Gastroesophageal sphincter (tissue), 4 donors: ENCODE data around the gene CDK14. TPM values are rescaled to one million over a fixed set of nuclear protein-coding genes. Genes with fewer than 3 reads are reported as not detected.
"Not testable (repeated sequence)": the region's sequence is repeated elsewhere in the genome, so short reads cannot be mapped to it uniquely, and the experiment has no call there.

Experiments
- ATAC-seq: fragments of 150-250 bp; one replicate; pipeline ENCODE4 v1.9.1; 2016; ENCODE audit warnings: mild to moderate bottlenecking, moderate library complexity
- H3K27ac ChIP-seq, 4 donors: fragments of 200-600 bp; sonication (generic) in 3 of 4; 1 replicate in 3 of 4; 2 replicates in 1 of 4; pipeline ENCODE4 v1.5.1; 2016 to 2019
- H3K27me3 ChIP-seq: fragments of 200-600 bp; sonication (generic); one replicate; pipeline ENCODE4 v1.5.1; 2019
- H3K36me3 ChIP-seq, 2 donors: fragments of 200-600 bp; sonication (generic); one replicate each; pipeline ENCODE4 v1.5.1; 2019; ENCODE audit warnings: control low read depth in 1 of 2
- H3K4me1 ChIP-seq, 3 donors: fragments of 200-600 bp; sonication (generic); 1 replicate in 2 of 3; 2 replicates in 1 of 3; pipeline ENCODE4 v1.5.1; 2016 to 2019; ENCODE audit warnings: control low read depth in 2 of 3
- H3K4me3 ChIP-seq, 2 donors: fragments of 200-600 bp; sonication (generic); one replicate each; pipeline ENCODE4 v1.5.1; 2019; ENCODE audit warnings: mild to moderate bottlenecking in 1 of 2, moderate library complexity in 1 of 2
- H3K9me3 ChIP-seq, 3 donors: fragments of 200-600 bp; sonication (generic); one replicate each; pipeline ENCODE4 v1.5.1; 2017 to 2019; ENCODE audit warnings: control low read depth in 2 of 3
- EP300 ChIP-seq: sonication (generic); formaldehyde crosslinking; IDR thresholded peaks from one replicate; pipeline ENCODE4 v1.6.1; 2017; ENCODE audit warnings: antibody characterized with exemption, mild to moderate bottlenecking
- POLR2A ChIP-seq, 2 donors: fragments of 450-650 bp; IDR thresholded peaks; one replicate each; pipeline ENCODE4 v1.6.1; 2017; ENCODE audit warnings: antibody characterized with exemption in 2 of 2, mild to moderate bottlenecking in 2 of 2, moderate library complexity in 1 of 2
- POLR2AphosphoS5 ChIP-seq: sonication (generic); formaldehyde crosslinking; IDR thresholded peaks from one replicate; pipeline ENCODE4 v1.6.1; 2017; ENCODE audit warnings: antibody characterized with exemption
- WGBS, 2 donors: methylation state at CpG; one replicate each; pipeline ENCODE4 v1.1.5; 2018; ENCODE audit warnings: low coverage in 1 of 2; 5-methylcytosine and 5-hydroxymethylcytosine counted together
- total RNA-seq, 4 donors: library from RNA; depleted of rRNA; stranded (reverse); fragments of >200 nt; gene quantifications; one replicate each; pipeline ENCODE4 v1.1.0, GENCODE V29; 2016
- TF ChIP-seq, protein P1 (sequence below), 4 experiments: fragments of 200-600 bp in 2 of 4; fragments of 450-650 bp in 2 of 4; sonication (generic) in 1 of 4; IDR thresholded peaks; one replicate each; pipeline ENCODE4 v1.5.1; 2017 to 2019; ENCODE audit warnings: antibody characterized with exemption in 4 of 4, mild to moderate bottlenecking in 2 of 4, moderate library complexity in 2 of 4

CDK14 gene
- total RNA-seq, 4 donors from 2014 or later = 14.8 to 28.7 (median 18.4) TPM

- TF ChIP-seq EP300 = no peak
- TF ChIP-seq, protein P1, sequence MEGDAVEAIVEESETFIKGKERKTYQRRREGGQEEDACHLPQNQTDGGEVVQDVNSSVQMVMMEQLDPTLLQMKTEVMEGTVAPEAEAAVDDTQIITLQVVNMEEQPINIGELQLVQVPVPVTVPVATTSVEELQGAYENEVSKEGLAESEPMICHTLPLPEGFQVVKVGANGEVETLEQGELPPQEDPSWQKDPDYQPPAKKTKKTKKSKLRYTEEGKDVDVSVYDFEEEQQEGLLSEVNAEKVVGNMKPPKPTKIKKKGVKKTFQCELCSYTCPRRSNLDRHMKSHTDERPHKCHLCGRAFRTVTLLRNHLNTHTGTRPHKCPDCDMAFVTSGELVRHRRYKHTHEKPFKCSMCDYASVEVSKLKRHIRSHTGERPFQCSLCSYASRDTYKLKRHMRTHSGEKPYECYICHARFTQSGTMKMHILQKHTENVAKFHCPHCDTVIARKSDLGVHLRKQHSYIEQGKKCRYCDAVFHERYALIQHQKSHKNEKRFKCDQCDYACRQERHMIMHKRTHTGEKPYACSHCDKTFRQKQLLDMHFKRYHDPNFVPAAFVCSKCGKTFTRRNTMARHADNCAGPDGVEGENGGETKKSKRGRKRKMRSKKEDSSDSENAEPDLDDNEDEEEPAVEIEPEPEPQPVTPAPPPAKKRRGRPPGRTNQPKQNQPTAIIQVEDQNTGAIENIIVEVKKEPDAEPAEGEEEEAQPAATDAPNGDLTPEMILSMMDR (IDR thresholded peaks at IDR 0.05) = no peak
- no peak for TF ChIP-seq POLR2AphosphoS5
- TF ChIP-seq POLR2A (IDR thresholded peaks at IDR 0.05) = no peak
- no peak for ATAC-seq
- H3K27me3 ChIP-seq = no peaks in the 10 kb centered on the region
- no peaks in the 10 kb centered on the region for H3K36me3 ChIP-seq
- H3K4me1 ChIP-seq = no peaks in the 10 kb centered on the region
- no peak overlapping the region for H3K4me3 ChIP-seq
- H3K9me3 ChIP-seq = peaks cover 0 to 10% (median 2%) of the 10 kb centered on the region in 3 donors
- no peak overlapping the region for H3K27ac ChIP-seq
- WGBS, 2 donors = 100% methylated on average over 1 of the region's 1 CpG
These were observed 196.2 kb downstream of the CDK14 start for GRCh38 chr7:90792301-90792700.

DNA sequence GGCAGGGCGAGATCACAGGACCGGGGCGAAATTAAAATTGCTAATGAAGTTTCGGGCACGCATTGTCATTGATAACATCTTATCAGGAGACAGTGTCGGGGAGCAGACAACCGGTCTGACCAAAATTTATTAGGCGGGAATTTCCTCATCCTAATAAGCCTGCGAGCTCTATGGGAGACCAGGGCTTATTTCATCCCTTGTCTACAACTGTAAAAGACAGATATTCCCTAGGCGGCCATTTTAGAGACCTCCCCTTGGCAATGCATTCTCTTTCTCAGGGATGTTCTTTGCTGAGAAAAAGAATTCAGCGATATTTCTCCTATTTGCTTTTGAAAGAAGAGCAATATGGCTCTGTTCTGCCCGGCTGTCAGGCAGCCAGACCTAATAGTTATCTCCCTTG is 198.1 kb downstream of the CDK14 start:
- 94 to 98% methylated on average over 5 to 9 of the region's 12 CpGs for WGBS, 2 donors

DNA sequence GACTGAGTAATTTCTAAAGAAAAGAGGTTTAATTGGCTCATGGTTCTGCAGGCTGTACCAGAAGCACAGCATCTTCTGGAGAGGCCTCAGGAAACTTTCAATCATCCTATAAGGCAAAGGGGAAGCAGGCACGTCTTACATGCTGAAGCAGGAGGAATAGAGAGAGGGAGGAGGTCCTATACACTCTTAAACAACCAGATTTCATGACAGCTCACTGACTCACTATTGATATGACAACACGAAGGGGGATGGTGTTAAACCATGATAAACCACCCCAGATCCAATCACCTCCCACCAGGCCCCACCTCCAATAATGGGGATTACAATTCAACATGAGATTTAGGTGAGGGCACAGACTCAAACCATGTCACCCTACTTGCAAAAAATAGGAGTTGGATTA is 201.5 kb downstream of the CDK14 start:
- TF ChIP-seq, protein P1 (IDR thresholded peaks at IDR 0.05) = no peak
- TF ChIP-seq EP300 = no peak
- no peak for TF ChIP-seq POLR2A (IDR thresholded peaks at IDR 0.05)
- H3K27ac ChIP-seq = no peak overlapping the region
- H3K36me3 ChIP-seq = no peaks in the 10 kb centered on the region
- peaks cover 0 to 10% (median 2%) of the 10 kb centered on the region in 3 donors for H3K9me3 ChIP-seq
- no peaks in the 10 kb centered on the region for H3K4me1 ChIP-seq
- H3K27me3 ChIP-seq = no peaks in the 10 kb centered on the region
- WGBS, 2 donors = 96 to 100% methylated on average over 1 to 2 of the region's 2 CpGs
- no peak for ATAC-seq
- H3K4me3 ChIP-seq = no peak overlapping the region

More for the DNA sequence above, 198.1 kb downstream of the CDK14 start:
- not testable (repeated sequence) for H3K27me3 ChIP-seq, H3K36me3 ChIP-seq, ATAC-seq, H3K4me3 ChIP-seq, H3K27ac ChIP-seq, H3K4me1 ChIP-seq
- peaks cover 0 to 10% (median 2%) of the 10 kb centered on the region in 3 donors for H3K9me3 ChIP-seq

- no peaks in the 10 kb centered on the region for H3K9me3 ChIP-seq
- H3K36me3 ChIP-seq = no peaks in the 10 kb centered on the region
- H3K4me3 ChIP-seq = no peak overlapping the region
- ATAC-seq = no peak
- 35 to 44% methylated on average over 1 of the region's 1 CpG for WGBS, 2 donors
- H3K27ac ChIP-seq = no peak overlapping the region
- no peaks in the 10 kb centered on the region for H3K27me3 ChIP-seq
- no peaks in the 10 kb centered on the region for H3K4me1 ChIP-seq
- TF ChIP-seq POLR2AphosphoS5 (no peak), POLR2A (IDR thresholded peaks at IDR 0.05) (no peak), EP300 (no peak)
- TF ChIP-seq, protein P1 (IDR thresholded peaks at IDR 0.05) = no peak
These were observed 208.2 kb downstream of the CDK14 start for GRCh38 chr7:90804370-90804769.

- 100% methylated on average over 2 of the region's 2 CpGs; no CpG with 5 or more reads in 1 of the 2 donors for WGBS, 2 donors
- not testable (repeated sequence) for H3K9me3 ChIP-seq, H3K4me1 ChIP-seq, H3K4me3 ChIP-seq, ATAC-seq, H3K36me3 ChIP-seq, H3K27ac ChIP-seq, H3K27me3 ChIP-seq
These were observed 219.4 kb downstream of the CDK14 start for GRCh38 chr7:90815552-90815951.

DNA sequence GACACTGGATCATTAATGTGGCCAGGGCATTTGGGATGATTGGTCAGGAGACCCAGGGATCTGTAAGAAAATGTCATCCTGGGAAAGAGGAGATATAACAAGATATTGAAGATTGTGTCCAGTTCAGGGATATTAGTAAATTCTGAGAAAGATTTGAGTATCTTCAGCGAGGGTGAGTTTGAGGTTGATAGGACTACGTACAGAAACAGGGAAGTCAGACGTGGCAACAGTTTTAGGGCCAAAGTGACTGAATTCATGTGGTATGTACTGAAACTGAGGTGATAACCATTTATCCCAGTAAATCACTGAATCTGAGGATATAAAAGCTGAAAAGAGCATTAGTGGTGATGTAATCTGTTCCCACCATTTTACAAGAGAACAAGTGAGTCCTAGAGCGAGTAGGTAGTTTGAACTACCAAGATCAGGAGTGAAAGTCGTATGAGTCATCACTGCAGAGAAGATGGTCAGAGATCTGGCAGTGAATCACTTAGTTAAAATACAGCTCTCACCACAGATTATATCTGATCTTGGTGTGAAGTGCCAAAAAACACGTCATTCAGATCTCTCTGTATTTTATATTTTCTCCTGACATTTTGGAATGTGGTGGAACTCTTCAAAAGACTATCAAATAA is 220.5 kb downstream of the CDK14 start:
- Histone ChIP-seq H3K36me3 (no peaks in the 10 kb centered on the region), H3K4me3 (no peak overlapping the region)
- ATAC-seq = no peak

More for the DNA sequence above, 220.5 kb downstream of the CDK14 start:
- Histone ChIP-seq H3K9me3 (no peaks in the 10 kb centered on the region), H3K27ac (no peak overlapping the region), H3K4me1 (no peaks in the 10 kb centered on the region), H3K27me3 (no peaks in the 10 kb centered on the region)
- 60 to 67% methylated on average over 6 of the region's 6 CpGs for WGBS, 2 donors
- no peak for TF ChIP-seq POLR2A (IDR thresholded peaks at IDR 0.05)
- TF ChIP-seq, protein P1 (IDR thresholded peaks at IDR 0.05) = no peak
- no peak for TF ChIP-seq POLR2AphosphoS5
- no peak for TF ChIP-seq EP300
